HG03139 (cell line): ENCODE measurements around the gene HOXA1.

Source experiments
- ATAC-seq: cut with Tn5 transposase; IDR thresholded peaks from one replicate; pipeline ENCODE4 v1.9.1; 2021; ENCODE audit not compliant: unreplicated experiment

The HOXA1 gene

GRCh38 chr7:27132214-27132613 lies 36.4 kb upstream of the HOXA1 start:
- ATAC-seq, result no peak

GRCh38 chr7:27131390-27131819 lies 35.6 kb upstream of the HOXA1 start:
- no peak for ATAC-seq

DNA sequence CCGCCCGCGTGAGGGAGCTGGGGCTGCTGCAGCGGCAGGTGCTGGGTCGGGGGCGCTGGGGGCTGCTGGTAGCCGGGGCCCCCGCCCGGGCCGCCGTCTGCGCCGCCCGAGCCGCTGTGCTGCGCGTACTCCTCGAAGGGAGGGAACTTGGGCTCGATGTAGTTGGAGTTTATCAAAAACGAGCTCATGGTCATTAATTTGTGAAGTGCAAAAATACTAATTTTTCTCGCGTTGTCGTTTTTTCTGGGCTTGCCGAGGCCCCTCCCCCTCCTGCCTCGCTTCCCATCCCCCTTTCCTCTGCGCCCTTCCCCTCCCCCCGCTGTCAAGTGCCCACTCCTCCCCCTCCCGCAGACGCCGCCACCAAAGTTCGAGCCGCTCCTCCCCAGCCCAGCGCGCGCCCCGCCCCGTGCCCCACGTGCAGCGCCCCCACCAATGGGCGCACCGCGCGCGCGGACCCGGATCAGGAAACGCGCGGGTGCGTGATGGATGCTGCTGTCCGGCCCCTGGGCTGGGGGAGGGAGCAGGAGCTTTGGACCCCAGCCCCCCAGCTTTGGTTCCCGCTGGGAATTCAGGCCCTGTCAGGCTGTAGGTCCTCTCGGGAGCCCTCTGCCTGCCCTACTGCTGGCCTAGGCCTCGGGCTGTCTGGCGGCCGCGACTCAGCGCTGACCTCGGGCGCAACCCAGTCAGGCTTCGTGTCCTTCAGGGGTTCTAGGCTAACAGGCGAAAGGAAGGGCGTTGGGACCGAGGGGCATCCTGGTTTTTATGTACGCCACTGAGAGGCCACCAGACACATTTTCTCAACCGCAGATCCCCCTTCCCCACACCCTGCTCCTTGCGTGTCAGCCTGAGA lies 35.0 kb upstream of the HOXA1 start, which contains the start of gene HOXA4:
HOXA4 (minus strand) TSS at position 218 of the 850 bp plus-strand sequence; CDS start at position 194, 24 bp downstream.
- no peak for ATAC-seq

GRCh38 chr7:27129729-27130539 lies 34.1 kb upstream of the HOXA1 start:
- ATAC-seq, result no peak

DNA sequence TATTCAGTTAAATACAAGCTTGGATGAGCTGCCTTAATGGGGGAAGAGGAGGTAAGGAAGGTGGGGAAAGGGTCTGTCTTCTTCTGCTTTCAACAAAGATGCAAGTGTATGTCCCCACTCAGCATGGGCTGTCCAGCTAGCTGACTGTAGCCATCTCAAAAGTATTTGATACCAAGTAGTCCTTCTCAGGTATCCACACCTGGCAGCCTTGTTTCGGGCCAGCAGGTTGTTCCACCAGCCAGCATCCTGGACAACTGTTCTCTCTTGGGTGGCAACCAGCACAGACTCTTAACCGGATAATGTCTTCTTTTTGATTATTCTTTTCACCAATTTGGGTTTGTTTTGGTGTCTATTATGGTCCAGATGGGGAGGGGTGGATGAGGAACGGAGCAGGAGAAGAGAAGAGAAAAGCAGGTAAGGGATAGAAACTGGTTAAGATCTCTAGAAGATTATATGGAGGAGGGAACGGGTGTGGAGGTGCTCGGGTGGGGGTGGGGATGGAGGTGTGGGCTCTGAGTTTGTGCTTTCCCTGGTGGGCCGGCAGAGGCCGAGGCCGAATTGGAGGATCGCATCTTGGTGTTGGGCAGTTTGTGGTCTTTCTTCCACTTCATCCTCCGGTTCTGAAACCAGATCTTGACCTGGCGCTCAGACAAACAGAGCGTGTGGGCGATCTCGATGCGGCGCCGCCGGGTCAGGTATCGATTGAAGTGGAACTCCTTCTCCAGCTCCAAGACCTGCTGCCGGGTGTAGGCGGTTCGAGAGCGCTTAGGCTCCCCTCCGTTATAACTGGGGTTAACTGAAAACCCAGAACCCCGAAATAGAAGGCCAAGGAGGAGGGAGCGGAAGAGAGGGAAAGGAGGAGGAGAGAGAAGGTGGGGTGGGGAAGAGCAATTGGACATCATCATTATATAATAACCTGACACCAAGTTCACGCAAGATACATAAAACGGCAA lies 33.3 kb upstream of the HOXA1 start:
- ATAC-seq, result no peak

GRCh38 chr7:27128034-27128433 lies 32.2 kb upstream of the HOXA1 start:
- no peak for ATAC-seq

GRCh38 chr7:27126596-27127327 lies 31.0 kb upstream of the HOXA1 start:
- ATAC-seq, result no peak

- no peak for ATAC-seq
Observed at GRCh38 chr7:27125986-27126394, 30.2 kb upstream of the HOXA1 start.

DNA sequence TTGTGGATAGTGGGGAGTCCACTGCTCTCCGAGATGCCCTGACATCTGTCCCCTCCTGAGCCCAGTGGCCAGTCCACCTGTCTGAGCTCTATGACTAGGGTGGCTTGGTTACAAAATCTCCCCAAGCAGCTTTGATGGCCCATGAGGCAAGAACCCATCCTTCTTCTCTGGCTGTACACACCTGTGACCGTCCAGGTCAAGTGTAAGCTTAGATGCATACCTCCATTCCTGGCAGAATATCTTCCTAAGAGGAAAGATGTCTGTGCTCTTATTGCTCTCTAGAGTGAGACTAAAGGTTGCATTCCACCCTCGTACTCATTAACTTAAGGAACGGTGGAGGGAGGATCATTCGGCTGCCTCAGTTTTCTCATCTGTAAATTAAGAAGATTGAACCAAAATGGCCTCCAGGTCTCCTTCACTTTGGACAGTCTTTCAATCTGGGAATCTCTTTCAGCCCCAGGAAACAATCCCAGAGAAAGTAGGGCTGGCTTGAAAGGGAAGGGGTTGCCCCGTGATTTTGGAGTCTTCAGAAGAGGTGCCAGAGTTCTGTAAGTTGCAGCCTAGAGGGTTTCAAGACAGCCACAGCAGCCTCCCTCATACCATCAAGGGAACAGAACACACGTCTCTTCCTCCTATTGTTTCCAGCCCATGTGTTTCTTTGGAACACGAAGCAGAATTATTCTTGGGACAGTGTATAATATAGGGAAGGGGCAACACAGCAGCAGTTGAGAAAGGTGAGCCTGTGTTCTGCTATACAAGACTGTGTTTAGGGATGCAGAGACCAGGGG lies 29.3 kb upstream of the HOXA1 start:
- no peak for ATAC-seq

DNA sequence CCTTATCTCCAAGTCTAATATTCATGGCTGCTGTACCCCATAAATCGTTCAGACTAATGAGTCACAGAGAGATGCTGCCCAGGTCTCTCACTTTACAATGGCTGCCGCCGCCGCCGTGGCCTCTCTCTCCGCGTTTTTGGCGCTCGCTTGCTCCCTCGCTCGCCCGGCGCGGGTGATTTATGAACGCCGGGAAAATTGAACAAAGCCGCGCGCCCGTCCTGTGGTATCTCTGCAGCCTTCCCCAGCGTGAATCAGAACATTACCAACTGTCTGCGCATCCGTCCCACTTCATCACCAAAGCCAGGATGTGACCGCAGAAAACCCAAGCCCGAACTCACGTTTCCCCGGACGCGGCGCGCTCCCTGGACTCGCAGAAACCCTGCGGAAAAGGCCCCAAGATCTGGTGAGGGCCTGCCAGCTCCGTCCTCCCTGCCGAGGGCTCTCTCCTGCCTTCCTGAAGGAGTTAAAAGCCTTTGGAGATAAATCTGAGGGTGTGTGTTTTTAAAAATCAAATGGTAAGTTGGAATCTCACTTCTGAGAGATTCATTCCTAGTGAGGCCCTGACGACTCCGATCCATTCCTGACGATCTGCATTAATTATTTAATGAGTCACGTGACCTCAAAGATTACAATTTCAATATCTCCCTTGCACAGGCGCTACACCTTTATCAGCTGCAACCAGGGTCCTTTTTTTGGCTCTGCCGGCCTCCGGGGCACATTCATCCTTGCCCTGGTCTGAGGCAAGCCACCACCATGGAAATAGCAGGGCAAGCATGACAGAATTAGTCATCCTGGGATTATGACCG lies 28.5 kb upstream of the HOXA1 start:
- ATAC-seq, result no peak

GRCh38 chr7:27123477-27124053 lies 27.8 kb upstream of the HOXA1 start:
- ATAC-seq, result no peak

DNA sequence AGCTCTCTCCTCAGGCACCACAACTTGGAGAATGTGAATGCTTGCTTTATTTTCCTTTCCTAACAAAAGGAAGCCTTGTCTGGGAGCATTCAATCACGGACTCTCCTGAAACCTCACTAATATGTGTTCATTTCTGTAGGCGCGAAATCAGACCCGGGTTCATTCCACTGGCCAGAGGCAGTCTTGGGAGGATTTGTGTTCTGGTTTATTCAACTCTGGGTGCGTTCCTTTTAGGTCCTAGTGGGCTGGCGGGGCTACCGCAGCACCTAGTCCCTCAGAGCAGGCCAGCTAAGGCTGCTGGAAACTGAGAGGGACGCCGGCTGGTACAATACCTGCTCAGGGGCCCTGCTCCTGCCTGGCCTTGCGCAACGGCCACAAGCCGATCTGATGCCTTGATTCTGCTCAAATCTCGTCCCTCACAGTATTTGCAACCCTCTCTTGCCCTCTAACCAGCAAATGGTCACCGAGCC lies 27.2 kb upstream of the HOXA1 start:
- ATAC-seq, result no peak

DNA sequence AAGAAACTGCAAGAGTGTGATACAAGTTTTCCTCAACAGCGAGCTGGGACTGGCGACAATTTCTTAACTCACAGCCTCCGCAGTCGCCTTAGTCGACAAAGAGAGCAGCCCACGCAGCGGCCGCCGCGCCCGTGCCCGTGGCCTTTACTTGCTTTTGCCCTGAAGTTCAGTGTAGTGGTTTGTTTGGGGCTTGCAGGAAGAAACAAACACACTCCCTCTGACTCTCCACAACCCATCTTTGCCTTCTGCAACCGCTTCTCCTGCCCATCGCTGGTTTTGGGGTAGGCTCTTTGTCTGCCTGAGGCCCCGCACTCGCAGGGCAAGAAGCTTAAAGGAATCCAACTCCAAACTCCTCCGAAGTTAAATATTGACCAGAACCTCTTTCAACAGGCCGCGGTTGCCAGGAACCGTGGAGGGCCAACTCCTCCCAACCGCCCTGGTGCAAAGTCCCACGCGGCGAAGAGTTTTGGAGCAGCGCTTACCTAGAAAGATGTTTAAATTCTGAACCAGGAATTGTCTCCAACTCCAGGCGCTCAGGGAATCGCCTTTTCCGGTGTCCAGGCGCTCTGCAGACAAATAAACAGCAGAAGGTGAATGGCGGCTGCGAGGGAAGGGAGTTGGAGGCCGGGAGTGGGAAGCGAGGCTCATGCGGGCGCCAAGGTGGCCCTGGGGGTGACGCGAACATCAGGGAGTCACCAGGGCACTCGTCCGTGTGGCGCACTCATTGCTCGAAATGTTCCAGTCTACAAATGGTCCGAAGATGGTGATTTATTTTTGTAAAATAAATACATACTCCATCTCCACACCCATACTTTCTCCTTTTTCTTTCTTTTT lies 26.5 kb upstream of the HOXA1 start:
- ATAC-seq, result no peak

DNA sequence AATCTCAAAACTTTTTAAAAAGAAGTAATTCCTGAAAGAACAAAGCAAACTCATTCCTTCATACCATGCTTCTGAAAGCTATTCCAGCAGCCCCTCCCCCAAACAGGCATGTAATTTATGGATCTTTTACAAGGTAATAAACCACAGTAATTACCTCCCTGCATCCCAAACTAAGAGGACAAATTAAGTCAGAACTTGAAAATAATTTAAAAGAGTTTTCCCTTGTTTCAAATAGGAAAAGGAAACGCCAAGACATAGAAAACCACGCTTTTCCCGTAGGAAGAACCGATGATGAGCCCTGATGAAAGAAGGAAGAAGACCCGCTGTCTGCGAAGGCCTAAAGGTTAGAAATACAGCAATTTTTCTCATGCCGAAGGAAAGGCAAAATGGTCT lies 25.9 kb upstream of the HOXA1 start:
- no peak for ATAC-seq

DNA sequence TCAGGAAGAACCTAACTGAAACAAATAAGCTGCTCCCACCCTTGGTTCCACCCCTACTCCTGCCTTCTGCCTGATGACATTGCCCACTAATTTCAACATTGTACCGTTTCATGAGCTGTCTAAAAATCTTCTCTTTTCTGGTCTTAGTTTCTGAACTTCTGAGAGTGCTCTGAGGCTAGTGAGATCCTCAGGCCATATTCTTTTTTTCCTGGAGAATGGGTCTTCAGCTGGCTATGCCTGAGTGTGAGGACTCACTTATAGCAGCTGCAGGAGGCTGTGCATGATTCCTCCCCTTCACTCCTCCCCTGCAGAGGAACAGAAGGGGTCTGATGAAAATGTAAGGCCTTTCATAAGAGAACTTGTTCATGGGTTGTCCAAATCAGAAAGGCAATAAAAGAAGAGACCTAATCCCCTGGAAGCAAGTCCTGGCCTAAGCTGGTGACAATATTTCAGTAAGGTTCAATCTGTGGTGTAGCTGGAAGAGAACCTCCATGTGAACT lies 23.7 kb upstream of the HOXA1 start:
- ATAC-seq, result no peak

GRCh38 chr7:27118580-27118979 lies 22.8 kb upstream of the HOXA1 start:
- ATAC-seq, result no peak

- no peak for ATAC-seq
Observed at GRCh38 chr7:27117887-27118491, 22.2 kb upstream of the HOXA1 start.
